CD4-positive, alpha-beta T cell (primary cell): ENCODE data around the gene LTBP2. TPM values are rescaled to one million over a fixed set of nuclear protein-coding genes. Genes with fewer than 3 reads are reported as not detected.

Experiments
- ATAC-seq: fragments of 200-7000 bp; cut with Tn5 transposase; one replicate; pipeline ENCODE4 v1.10.0; 2022; ENCODE audit warnings: mild to moderate bottlenecking; ENCODE audit not compliant: poor library complexity
- CTCF ChIA-PET: fragments of 350-600 bp; sonication (Branson Sonifier 250); formaldehyde crosslinking; loops from one replicate; lab custom pipeline; 2021; ENCODE audit warnings: antibody characterized with exemption, inconsistent platforms; lab: Charles Lee
- POLR2A ChIA-PET: fragments of 350-600 bp; sonication (Branson Sonifier 250); formaldehyde crosslinking; loops from one replicate; lab custom pipeline; 2021; ENCODE audit warnings: antibody characterized with exemption, inconsistent platforms; lab: Charles Lee
- DNase-seq, 14 experiments: peaks; one replicate each; pipeline ENCODE4 v3.0.0-alpha.2; 2013 to 2020; ENCODE audit warnings: mixed read lengths in 2 of 14
- H3K27ac ChIP-seq, 2 donors: one replicate each; pipeline versions ENCODE4 v1.5.1 to v1.7.0; 2013; ENCODE audit warnings: low read length in 2 of 2, low read depth in 1 of 2, mild to moderate bottlenecking in 1 of 2
- H3K27me3 ChIP-seq, 2 experiments: 1 replicate in 1 of 2; 2 replicates in 1 of 2; pipeline versions ENCODE4 v1.6.1 to v1.7.0; 2013; ENCODE audit warnings: low read length in 2 of 2, control low read depth in 1 of 2, mild to moderate bottlenecking in 1 of 2, moderate library complexity in 1 of 2; ENCODE audit not compliant: insufficient read depth in 2 of 2, control insufficient read depth in 1 of 2
- H3K36me3 ChIP-seq: one replicate; pipeline ENCODE4 v1.6.1; 2013; ENCODE audit warnings: low read length, control low read depth; ENCODE audit not compliant: insufficient read depth
- H3K4me1 ChIP-seq: one replicate; pipeline ENCODE4 v1.6.1; 2013; ENCODE audit warnings: low read length, control low read depth; ENCODE audit not compliant: insufficient read depth
- H3K4me3 ChIP-seq: one replicate; pipeline ENCODE4 v1.5.1; 2013; ENCODE audit warnings: mild to moderate bottlenecking, low read length, moderate library complexity
- H3K9me3 ChIP-seq, 2 experiments: 1 replicate in 1 of 2; 2 replicates in 1 of 2; pipeline versions ENCODE4 v1.6.1 to v1.7.0; 2013; ENCODE audit warnings: low read length in 2 of 2, mild to moderate bottlenecking in 2 of 2, control low read depth in 1 of 2, moderate library complexity in 1 of 2; ENCODE audit not compliant: control insufficient read depth in 1 of 2, insufficient read depth in 1 of 2
- H3K27ac Mint-ChIP-seq: one replicate; pipeline ENCODE4 v1.8.0; 2020; ENCODE audit warnings: mixed read lengths
- H3K27me3 Mint-ChIP-seq: one replicate; pipeline ENCODE4 v1.8.0; 2021; ENCODE audit warnings: mixed read lengths
- H3K36me3 Mint-ChIP-seq: one replicate; pipeline ENCODE4 v1.8.0; 2021; ENCODE audit warnings: low read depth, mixed read lengths
- H3K4me1 Mint-ChIP-seq: one replicate; pipeline ENCODE4 v1.8.0; 2021; ENCODE audit warnings: low read depth, mixed read lengths
- H3K4me3 Mint-ChIP-seq: one replicate; pipeline ENCODE4 v1.8.0; 2020; ENCODE audit warnings: mild to moderate bottlenecking, mixed read lengths
- H3K9me3 Mint-ChIP-seq: one replicate; pipeline ENCODE4 v1.8.0; 2020; ENCODE audit warnings: mixed read lengths
- CTCF ChIP-seq: fragments of 200-600 bp; IDR thresholded peaks from one replicate; pipeline ENCODE4 v1.8.0; 2022; ENCODE audit warnings: antibody characterized with exemption, mild to moderate bottlenecking
- intact Hi-C, 2 experiments: fragments of 100-400 bp; cut with DNase I in 1 of 2; cut with micrococcal nuclease in 1 of 2; formaldehyde crosslinking; loops; one replicate each; pipeline versions ENCODE4 v1.15.1 to v1.9.0; 2023 to 2025; cut with DNase I, micrococcal nuclease
- total RNA-seq, 174 experiments: library from RNA in 2 of 174; stranded (reverse) in 2 of 174; gene quantifications; one replicate each; pipeline ENCODE4 v1.2.3 and lab custom pipeline; 2021 to 2026

LTBP2 gene
- total RNA-seq, 2 experiments from 2014 or later, result 0.45 to 0.47 TPM

GRCh38 chr14:74491956-74492775 lies 119.9 kb downstream of the LTBP2 start:
- Mint-ChIP-seq H3K9me3 (no peaks in the 10 kb centered on the region), H3K36me3 (peaks cover 12% of the 10 kb centered on the region), H3K4me3 (no peak overlapping the region), H3K4me1 (peaks cover 36% of the 10 kb centered on the region), H3K27ac (no peak overlapping the region), H3K27me3 (no peaks in the 10 kb centered on the region)
- no peak for ATAC-seq
- H3K27ac ChIP-seq, result no peak overlapping the region
- peak overlapping the region; percentile 86 for H3K4me3 ChIP-seq
- ChIA-PET CTCF (no interaction called here), POLR2A (no interaction called here)
- intact Hi-C loops, result loop anchor here in 1 of 2 experiments (5.0 to 10.0 kb wide), 13 partner anchors 115 to 1660 kb away; partner anchors contain the start of genes ABCD4, ALDH6A1, AREL1 and BBOF1
- H3K9me3 ChIP-seq, result no peaks in the 10 kb centered on the region
- H3K36me3 ChIP-seq, result peaks cover 7% of the 10 kb centered on the region
- DNase-seq, result peak in 4 of 14 experiments; percentile 7 to 41 (median 28)
- H3K27me3 ChIP-seq, result no peaks in the 10 kb centered on the region
- peaks cover 19% of the 10 kb centered on the region for H3K4me1 ChIP-seq
- no peak for TF ChIP-seq CTCF

- POLR2A ChIA-PET, result no interaction called here
Observed at GRCh38 chr14:74490486-74490885, 121.6 kb downstream of the LTBP2 start.

GRCh38 chr14:74488786-74489397 lies 123.1 kb downstream of the LTBP2 start:
- Mint-ChIP-seq H3K36me3 (peaks cover 23% of the 10 kb centered on the region), H3K4me3 (peak overlapping the region; percentile 12), H3K27ac (no peak overlapping the region), H3K27me3 (no peaks in the 10 kb centered on the region), H3K4me1 (peaks cover 15% of the 10 kb centered on the region), H3K9me3 (no peaks in the 10 kb centered on the region)
- no peak for TF ChIP-seq CTCF
- intact Hi-C loops, result no loop called here
- Histone ChIP-seq H3K4me3 (no peak overlapping the region), H3K27ac (no peak overlapping the region), H3K9me3 (no peaks in the 10 kb centered on the region), H3K27me3 (no peaks in the 10 kb centered on the region), H3K36me3 (peaks cover 9% of the 10 kb centered on the region), H3K4me1 (peaks cover 10% of the 10 kb centered on the region)
- DNase-seq (peak in 2 of 14 experiments; percentile 40 to 54), ATAC-seq (no peak)
- ChIA-PET POLR2A (no interaction called here), CTCF (no interaction called here)

More at GRCh38 chr14:74490486-74490885, 121.6 kb downstream of the LTBP2 start:
- H3K4me1 ChIP-seq, result peaks cover 19% of the 10 kb centered on the region
- peaks cover 15% of the 10 kb centered on the region for H3K36me3 Mint-ChIP-seq
- no peaks in the 10 kb centered on the region for H3K9me3 Mint-ChIP-seq
- no peak overlapping the region for H3K4me3 ChIP-seq
- intact Hi-C loops, result loop anchor here in 1 of 2 experiments (5.0 to 10.0 kb wide), 13 partner anchors 117 to 1662 kb away; partner anchors contain the start of genes ABCD4, ALDH6A1, AREL1 and BBOF1
- no peaks in the 10 kb centered on the region for H3K9me3 ChIP-seq
- no peak overlapping the region for H3K27ac ChIP-seq
- ATAC-seq (no peak), DNase-seq (no peak)
- H3K4me1 Mint-ChIP-seq, result peaks cover 30% of the 10 kb centered on the region
- no peaks in the 10 kb centered on the region for H3K27me3 ChIP-seq
- CTCF ChIA-PET, result no interaction called here
- H3K36me3 ChIP-seq, result peaks cover 3% of the 10 kb centered on the region
- no peaks in the 10 kb centered on the region for H3K27me3 Mint-ChIP-seq
- no peak for TF ChIP-seq CTCF
- no peak overlapping the region for H3K27ac Mint-ChIP-seq
- no peak overlapping the region for H3K4me3 Mint-ChIP-seq
